Measurements from ENCODE around the gene TIGD3.

- TF ChIP-seq CTCF (IDR thresholded peaks at IDR 0.05; ENCODE audit: insufficient read depth, low read length, poor library complexity, severe bottlenecking): no peak
- TF ChIP-seq EZH2phosphoT487 (conservative IDR thresholded peaks at IDR 0.05; ENCODE audit: low read length): no peak
Observed at GRCh38 chr11:65309006-65309405, 45.5 kb upstream of the TIGD3 start.

All from SU-DHL-6 (cell line).